Osteocyte (in vitro differentiated cells): ENCODE data around the gene CACNG1. TPM values are rescaled to one million over a fixed set of nuclear protein-coding genes. Genes with fewer than 3 reads are reported as not detected.
"Not testable (repeated sequence)": the region's sequence is repeated elsewhere in the genome, so short reads cannot be mapped to it uniquely, and the experiment has no call there.

Experiments
- DNase-seq: peaks from one replicate; pipeline ENCODE4 v3.0.0; 2021; ENCODE audit warnings: mixed read lengths; ENCODE audit not compliant: unreplicated experiment; ENCODE audit errors: extremely low spot score
- H3K27ac Mint-ChIP-seq: one replicate; pipeline ENCODE4 v1.8.0; 2021; ENCODE audit warnings: mild to moderate bottlenecking, mixed read lengths; ENCODE audit not compliant: unreplicated experiment
- H3K27me3 Mint-ChIP-seq: one replicate; pipeline ENCODE4 v1.8.0; 2021; ENCODE audit warnings: mixed read lengths; ENCODE audit not compliant: unreplicated experiment
- H3K36me3 Mint-ChIP-seq: one replicate; pipeline ENCODE4 v1.8.0; 2021; ENCODE audit warnings: mixed read lengths; ENCODE audit not compliant: unreplicated experiment
- H3K4me1 Mint-ChIP-seq: one replicate; pipeline ENCODE4 v1.8.0; 2021; ENCODE audit warnings: mixed read lengths; ENCODE audit not compliant: unreplicated experiment
- H3K4me3 Mint-ChIP-seq: one replicate; pipeline ENCODE4 v1.8.0; 2021; ENCODE audit warnings: mild to moderate bottlenecking, moderate library complexity, mixed read lengths; ENCODE audit not compliant: unreplicated experiment
- H3K9me3 Mint-ChIP-seq: one replicate; pipeline ENCODE4 v1.8.0; 2021; ENCODE audit warnings: mixed read lengths; ENCODE audit not compliant: unreplicated experiment
- total RNA-seq: library from RNA; stranded (reverse); gene quantifications from 2 replicates; pipeline ENCODE4 v1.2.1, GENCODE V29; 2021
- TF ChIP-seq, protein P1 (sequence below): fragments of 200-600 bp; sonication (generic); IDR thresholded peaks from 2 replicates; pipeline ENCODE4 v1.5.0; 2021; ENCODE audit warnings: antibody characterized with exemption, mild to moderate bottlenecking, moderate library complexity

CACNG1 gene
- total RNA-seq, 1 donor from 2014 or later: not detected

DNA sequence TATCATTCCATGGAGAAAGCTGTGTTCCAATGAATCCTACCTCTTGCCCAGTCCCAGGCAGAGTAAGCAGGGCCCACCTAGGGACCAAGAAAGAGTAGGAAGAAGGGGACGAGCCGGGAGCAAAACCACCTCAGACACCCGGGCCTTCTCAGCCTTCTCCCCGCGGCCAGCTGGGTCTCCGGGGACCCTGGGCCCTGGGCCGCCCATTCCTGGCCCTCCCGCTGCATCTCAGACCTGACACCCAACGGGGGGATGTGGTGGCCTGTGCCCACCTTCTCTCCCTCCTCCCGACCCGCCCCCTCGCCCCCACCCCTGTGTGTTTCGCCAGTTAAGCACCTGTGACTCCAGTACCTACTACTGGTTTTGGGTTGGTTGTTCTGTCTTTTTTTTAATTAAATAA lies 11.4 kb upstream of the CACNG1 start:
- no peak for DNase-seq
- Mint-ChIP-seq H3K4me3 (no peak overlapping the region), H3K36me3 (no peaks in the 10 kb centered on the region), H3K27ac (no peak overlapping the region), H3K27me3 (no peaks in the 10 kb centered on the region), H3K4me1 (no peaks in the 10 kb centered on the region), H3K9me3 (no peaks in the 10 kb centered on the region)
- TF ChIP-seq, protein P1, sequence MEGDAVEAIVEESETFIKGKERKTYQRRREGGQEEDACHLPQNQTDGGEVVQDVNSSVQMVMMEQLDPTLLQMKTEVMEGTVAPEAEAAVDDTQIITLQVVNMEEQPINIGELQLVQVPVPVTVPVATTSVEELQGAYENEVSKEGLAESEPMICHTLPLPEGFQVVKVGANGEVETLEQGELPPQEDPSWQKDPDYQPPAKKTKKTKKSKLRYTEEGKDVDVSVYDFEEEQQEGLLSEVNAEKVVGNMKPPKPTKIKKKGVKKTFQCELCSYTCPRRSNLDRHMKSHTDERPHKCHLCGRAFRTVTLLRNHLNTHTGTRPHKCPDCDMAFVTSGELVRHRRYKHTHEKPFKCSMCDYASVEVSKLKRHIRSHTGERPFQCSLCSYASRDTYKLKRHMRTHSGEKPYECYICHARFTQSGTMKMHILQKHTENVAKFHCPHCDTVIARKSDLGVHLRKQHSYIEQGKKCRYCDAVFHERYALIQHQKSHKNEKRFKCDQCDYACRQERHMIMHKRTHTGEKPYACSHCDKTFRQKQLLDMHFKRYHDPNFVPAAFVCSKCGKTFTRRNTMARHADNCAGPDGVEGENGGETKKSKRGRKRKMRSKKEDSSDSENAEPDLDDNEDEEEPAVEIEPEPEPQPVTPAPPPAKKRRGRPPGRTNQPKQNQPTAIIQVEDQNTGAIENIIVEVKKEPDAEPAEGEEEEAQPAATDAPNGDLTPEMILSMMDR: no peak

DNA sequence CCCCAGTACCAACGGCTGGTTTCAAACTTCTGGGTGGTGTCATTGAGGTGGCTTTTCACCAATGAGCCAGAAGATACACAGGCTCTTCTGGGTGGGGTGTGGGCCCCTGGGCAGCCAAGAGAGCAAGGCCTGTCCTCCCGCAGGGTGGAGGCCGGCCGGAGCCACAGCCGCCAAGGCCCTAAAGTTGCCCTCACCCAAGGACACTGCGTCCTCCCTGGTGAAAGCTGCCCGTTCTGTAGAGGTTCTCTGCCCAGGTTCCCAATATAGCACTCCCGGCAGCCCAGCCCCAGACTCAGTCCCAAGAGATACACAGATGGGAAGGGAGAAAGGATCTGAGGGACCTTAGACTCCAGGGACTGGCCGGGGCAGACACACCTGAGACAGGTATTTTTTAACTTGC lies 10.7 kb upstream of the CACNG1 start:
- Mint-ChIP-seq H3K27me3 (no peaks in the 10 kb centered on the region), H3K36me3 (no peaks in the 10 kb centered on the region), H3K4me3 (no peak overlapping the region), H3K4me1 (no peaks in the 10 kb centered on the region), H3K9me3 (no peaks in the 10 kb centered on the region), H3K27ac (no peak overlapping the region)
- DNase-seq: no peak
- TF ChIP-seq, protein P1: no peak

DNA sequence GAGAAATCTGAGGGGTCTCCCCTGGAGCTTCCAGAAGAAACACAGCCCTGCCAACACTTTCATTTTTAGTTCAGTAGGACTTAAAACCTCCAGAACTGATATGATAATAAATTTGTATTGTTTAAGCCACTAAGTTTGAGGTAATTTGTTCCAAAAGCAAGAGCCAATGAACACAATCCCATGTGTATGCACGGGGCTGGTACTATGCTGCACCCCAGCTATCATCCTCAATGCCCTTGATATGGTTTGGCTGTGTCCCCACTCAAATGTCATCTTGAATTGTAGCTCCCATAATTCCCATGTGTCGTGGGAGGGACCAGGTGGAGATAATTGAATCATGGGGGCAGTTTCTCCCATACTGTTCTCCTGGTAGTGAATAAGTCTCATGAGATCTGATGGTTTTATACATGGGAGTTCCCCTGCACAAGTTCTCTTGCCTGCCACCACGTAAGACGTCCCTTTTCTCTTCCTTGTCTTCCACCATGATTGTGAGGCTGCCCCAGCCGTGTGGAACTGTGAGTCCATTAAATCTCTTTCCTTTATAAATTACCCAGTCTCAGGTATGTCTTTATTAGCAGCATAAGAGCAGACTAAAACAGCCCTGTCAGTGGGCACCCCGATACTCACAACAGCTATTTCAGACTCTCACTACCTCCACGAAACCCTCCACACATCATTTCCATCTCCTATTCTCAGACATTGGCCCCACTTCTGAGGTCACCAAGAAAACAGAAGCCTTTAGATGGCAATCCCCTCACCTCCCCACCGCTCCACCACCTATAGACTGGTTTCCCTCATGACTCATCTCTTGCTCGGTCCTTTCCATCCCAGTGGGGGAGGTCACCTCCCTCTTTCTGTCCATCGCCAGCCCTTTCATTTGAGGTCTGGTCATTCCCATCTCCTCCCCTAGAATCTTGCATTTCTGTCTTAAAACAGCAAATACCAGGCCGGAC lies 8.9 kb upstream of the CACNG1 start:
- no peaks in the 10 kb centered on the region for H3K27me3 Mint-ChIP-seq
- no peak overlapping the region for H3K4me3 Mint-ChIP-seq
- H3K36me3 Mint-ChIP-seq: no peaks in the 10 kb centered on the region
- no peaks in the 10 kb centered on the region for H3K4me1 Mint-ChIP-seq
- TF ChIP-seq, protein P1: no peak
- no peaks in the 10 kb centered on the region for H3K9me3 Mint-ChIP-seq
- DNase-seq: no peak
- H3K27ac Mint-ChIP-seq: no peak overlapping the region

DNA sequence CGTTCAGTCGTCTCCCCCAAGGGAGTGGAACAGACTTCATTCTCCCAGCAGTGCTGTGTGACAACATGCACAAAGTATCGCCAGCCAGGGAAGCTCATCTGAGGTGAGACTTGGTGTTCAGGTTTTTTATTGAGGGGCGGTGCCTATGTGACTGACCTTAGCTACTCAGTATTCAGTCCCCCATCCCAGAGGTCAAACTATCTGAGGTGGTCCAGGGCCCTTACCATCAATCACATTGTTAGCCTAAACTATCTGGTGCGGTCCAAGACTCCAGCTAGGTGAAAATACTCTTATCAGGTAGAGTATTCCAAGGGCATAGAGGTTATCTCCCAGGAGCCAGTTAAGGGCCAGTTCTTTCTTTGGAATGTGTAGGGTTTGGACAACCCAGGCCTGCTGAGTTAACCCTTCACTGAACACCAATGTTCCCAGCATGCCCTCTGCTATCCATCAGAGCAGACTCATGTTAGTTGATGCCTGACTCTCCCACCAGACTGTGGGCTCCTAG lies 5.4 kb upstream of the CACNG1 start:
- H3K4me1 Mint-ChIP-seq: no peaks in the 10 kb centered on the region
- DNase-seq: no peak
- no peaks in the 10 kb centered on the region for H3K9me3 Mint-ChIP-seq
- peaks cover 2% of the 10 kb centered on the region for H3K27me3 Mint-ChIP-seq
- no peaks in the 10 kb centered on the region for H3K36me3 Mint-ChIP-seq
- TF ChIP-seq, protein P1: no peak
- no peak overlapping the region for H3K4me3 Mint-ChIP-seq
- H3K27ac Mint-ChIP-seq: no peak overlapping the region

DNA sequence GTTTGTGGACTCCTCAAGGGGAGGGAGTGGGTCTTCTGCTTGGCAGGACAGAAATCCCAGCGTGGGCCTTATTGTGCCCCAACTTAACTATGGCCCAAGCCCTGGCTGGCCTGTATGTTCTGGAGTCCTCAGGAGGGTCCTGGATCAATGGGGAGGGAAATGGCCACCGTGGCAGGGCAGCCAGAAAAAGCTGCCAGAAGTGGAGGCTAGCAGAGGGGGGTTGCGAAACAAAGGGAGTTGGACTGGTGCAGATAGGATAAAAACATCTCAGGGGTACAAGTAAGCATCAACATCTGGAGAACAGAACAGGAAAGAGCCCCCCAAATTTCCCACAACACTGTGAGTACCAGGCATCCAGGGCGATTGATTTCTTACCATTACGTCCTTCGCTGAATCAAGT lies 3.7 kb upstream of the CACNG1 start:
- H3K36me3 Mint-ChIP-seq: no peaks in the 10 kb centered on the region
- H3K9me3 Mint-ChIP-seq: no peaks in the 10 kb centered on the region
- H3K4me1 Mint-ChIP-seq: no peaks in the 10 kb centered on the region
- H3K27me3 Mint-ChIP-seq: peaks cover 3% of the 10 kb centered on the region
- no peak for DNase-seq
- no peak overlapping the region for H3K4me3 Mint-ChIP-seq
- TF ChIP-seq, protein P1: no peak
- no peak overlapping the region for H3K27ac Mint-ChIP-seq

DNA sequence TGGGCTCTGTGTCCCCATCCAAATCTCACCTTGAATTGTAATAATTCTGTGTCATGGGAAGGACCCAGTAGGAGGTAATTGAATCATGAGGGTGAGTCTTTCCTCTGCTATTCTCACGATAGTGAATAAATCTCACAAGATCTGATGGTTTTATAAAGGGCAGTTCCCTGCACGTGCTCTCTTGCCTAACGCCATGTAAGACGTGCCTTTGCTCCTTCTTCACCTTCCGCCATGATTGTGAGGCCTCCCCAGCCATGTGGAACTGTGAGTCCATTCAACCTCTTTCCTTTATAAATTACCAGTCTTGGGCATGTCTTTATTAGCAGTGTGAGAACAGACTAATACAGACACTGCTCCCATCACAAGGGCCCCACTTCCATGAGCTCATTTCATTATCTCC lies 3.2 kb upstream of the CACNG1 start:
- H3K4me1 Mint-ChIP-seq, H3K27ac Mint-ChIP-seq, H3K9me3 Mint-ChIP-seq, H3K27me3 Mint-ChIP-seq, DNase-seq, H3K4me3 Mint-ChIP-seq, H3K36me3 Mint-ChIP-seq: not testable (repeated sequence)
